Islet precursor cell (in vitro differentiated cells): ENCODE results near the gene MSRB2.
A peak's percentile ranks its signal among the peaks of the same experiment; 100 is the strongest.
"Not testable (repeated sequence)": the region's sequence is repeated elsewhere in the genome, so short reads cannot be mapped to it uniquely, and the experiment has no call there.

Source experiments
- DNase-seq: peaks from one replicate; pipeline ENCODE4 v3.0.0-alpha.2; 2018

Gene MSRB2

DNA sequence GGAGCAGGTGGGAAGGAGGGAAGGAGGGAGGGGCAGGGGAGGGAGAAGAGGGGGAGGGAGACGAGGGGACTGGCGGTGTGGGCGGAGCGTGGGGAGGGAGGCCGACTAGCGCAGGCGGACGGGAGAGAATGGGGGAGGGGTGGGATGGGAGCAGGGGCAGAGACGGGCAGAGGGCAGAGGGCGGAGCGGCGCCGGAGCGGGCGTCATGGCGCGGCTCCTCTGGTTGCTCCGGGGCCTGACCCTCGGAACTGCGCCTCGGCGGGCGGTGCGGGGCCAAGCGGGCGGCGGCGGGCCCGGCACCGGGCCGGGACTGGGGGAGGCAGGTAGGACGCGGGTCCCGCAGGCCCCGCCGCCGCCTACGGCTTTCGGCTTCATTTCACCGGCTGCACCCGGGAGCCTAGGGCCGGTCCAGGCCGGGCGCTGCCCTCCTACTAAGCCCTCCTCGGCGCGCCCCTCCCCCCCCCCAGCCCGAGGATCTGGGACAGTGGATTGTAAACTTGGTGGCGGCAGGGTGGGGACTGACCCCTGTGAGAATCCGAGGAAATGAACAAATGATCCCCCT is at the start of gene MSRB2:
MSRB2 (plus strand) TSS at position 176 of the 562 bp plus-strand sequence; CDS start at position 206, 30 bp downstream.
- peak; percentile 96 for DNase-seq

DNA sequence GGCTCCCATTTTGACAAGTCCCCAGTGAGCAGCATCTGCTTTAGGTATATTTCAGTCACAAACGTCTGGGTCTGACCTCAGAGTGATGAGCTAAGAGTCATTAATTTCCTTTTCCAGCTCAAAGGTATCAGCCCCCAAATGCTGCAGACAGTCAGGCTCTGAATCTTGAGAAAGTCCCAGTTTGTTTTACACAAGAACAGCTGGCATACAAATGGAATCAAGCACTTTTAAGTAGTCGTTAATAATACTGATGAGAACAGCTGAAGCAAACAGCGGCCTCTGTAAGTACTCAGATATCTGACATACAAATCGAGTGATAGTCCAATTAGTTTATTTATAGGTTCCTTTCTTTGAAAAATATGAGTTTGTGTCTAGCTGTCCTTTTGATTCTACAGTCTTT is 49.4 kb upstream of the MSRB2 start:
- no peak for DNase-seq

DNA sequence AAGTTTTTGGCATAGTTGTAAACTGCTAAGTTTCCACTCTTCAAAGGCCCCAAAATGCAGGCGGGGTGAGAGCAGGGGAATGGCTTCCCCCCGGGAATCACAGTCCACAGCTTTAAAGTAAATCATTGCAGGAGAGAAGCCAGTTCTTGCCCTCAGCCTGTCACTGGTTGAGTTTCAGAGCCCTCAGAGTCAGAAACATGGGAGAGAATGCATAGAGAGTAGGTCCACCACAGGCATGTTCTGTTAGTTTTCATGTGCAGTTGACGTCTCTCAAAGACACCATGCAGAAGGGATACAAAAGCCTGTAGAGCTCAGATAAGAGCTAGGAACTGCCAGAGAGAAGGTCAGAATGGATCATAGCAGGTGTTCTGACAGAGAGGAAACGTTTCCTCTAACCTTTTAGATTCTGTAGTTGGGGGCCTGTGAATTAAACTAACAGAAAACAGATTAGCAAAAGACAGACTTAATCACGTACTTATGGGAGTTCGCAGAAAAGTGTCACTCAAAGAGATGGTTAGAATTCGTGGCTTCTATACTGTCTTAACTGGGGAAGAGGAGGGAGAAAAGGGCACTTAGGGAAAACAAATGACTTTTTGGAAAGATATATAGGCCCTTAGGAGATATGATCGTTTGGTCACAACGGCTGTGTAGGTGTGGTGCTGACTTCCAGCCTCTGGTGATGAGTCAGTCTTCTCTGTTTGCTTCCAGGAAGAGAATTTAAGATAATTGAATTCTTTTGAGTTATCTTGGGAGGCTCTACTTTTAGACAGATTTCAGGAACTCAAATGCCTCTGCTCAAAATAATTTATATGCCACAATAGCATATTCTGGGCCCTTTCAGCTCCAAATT is 48.0 kb upstream of the MSRB2 start:
- DNase-seq, result no peak

DNA sequence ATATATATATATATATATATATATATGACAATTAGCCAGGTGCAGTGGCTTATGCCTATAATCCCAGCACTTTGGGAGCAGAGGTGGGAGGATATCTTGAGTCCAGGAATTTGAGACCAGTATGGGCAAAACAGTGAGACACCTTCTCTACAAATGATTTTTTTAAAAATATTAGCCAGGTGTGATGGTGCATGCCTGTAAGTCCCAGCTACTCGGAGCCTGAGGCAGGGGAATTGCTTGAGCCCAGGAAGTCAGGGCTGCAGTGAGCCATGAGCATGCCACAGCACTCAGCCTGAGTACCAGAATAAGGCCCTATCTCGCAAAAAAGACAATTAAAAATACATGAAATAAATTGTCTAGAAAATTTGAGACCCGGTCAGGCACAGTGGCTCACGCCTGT is 47.2 kb upstream of the MSRB2 start:
- DNase-seq, result no peak

DNA sequence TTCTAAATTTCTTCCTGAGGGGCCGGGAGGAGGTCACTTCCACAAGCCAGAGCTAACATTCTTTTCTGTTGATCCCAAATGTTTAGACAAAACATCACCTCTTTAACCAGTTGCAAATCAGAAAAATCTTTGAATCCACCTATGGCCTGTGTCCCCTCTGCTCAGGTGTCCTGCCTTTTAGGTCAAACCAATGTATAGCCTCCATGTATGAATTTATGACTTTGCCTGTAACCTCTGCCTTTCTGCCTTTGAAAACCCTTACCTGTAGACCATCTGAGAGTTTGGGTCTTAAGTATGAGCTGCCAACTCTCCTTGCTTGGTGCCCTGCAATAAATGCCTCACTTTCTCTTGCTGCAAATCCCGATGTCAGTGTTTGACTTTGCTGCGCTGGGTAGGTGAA is 44.1 kb upstream of the MSRB2 start:
- DNase-seq, result no peak

DNA sequence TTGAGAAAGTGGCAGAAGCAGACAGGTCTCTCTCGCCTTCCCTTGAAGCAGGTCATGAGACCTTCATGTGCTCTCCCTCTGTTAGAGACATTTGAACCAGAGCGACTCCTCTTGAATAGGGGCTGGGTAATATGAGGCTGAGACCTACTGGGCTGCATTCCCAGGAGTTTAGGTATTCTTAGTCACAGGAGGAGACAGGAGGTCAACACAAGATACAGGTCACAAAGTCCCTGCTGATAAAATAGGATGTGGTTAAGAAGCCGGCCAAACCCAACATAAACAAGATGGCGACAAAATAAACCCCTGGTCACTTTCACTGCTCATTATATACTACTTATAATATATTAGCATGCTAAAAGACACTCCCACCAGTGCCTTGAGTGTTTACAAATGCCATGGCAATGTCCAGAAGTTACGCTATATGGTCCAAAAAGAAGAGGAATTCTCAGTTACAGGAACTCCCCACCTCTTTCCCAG is 43.5 kb upstream of the MSRB2 start:
- DNase-seq, result peak; percentile 75

DNA sequence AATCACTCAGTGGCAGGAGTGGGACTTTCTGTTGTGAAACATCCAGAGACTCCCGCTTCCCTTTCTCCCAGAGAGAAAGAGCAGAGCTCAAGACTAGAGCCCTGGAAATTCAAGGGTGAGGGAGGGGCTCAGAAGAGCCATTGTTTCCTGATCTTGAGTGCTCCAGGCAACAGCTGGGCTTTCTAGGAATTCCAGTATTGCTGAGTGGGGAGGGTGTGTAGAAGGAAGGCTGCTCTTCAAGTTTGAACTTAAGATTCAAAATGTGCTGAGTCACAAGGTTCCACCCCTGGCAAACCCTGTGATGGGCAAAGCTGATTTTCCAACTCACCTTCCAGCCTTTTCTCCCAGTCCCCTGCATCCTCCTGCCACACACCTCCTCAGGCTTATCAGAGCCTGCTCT is 42.3 kb upstream of the MSRB2 start:
- DNase-seq, result peak; percentile 91

DNA sequence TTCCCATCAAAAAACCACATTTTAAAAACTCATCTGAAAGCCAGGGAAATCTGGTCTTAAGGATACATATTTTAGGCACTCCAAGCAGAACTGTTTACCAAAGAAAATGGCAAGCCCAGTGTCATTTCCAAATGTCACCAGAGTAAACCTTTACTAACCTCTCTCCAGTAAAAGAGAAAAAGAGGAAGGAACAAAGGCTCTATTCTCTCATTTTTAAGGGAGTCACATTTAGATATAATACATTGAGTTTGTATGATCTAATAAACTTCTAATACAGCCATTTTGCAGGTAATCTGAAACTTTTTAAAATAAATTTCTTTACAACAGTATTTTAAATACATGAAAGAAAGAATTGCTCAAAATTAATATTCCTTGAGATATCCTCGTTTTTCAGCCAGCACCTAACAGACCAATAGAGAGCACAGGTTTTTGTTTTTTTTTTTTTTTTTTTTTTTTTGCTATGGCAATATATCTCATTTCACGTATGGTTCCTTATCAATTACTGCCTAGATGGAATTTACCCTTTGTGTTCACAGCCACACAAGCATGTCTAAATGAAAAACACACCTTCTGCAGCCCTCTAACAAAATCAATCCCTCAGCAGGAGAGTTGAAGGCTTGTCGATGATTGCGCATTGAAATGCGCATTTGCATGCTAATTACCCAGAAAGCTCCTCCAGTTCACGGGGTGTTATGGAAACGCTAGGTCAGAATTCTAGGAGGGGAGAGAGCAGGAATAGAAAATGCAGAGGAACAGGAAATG is 39.8 kb upstream of the MSRB2 start:
- no peak for DNase-seq

DNA sequence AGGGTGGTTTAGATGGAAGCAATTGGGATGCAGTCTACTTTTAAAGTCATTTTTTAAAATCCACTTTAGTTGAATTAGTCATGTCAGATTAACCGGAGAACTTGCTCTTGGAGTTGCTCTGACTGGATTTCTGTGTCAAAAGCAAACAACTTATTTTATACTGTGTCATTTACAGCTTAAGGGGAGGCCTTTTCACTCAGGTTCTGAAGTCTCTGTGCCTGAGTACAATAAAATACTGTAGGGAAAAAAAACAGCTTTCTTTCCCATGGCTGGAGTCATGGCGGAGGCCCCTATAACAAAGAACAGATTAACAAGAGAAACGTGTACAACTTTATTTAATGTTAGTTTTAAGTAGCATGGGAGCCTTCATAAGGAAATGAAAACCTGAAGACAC is 39.2 kb upstream of the MSRB2 start:
- no peak for DNase-seq

DNA sequence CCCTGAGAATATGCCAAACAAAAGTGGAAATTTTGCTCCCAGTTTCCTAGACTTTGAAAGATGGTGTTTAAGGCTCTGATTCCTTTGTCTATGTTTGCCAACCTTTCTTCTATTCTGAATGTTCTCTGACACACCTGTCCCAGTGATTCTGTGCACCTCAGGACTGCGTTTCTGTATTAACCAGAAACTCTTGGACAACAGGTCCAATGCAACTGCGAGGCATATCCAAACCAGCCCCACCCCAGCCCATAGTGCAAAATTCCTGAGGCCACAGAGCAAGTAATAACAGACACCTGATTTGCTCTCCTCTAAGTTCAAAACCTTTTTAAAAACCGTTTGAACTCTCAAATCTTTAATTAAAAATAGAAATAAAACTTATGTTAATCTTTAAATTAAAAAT is 37.0 kb upstream of the MSRB2 start:
- DNase-seq, result no peak

DNA sequence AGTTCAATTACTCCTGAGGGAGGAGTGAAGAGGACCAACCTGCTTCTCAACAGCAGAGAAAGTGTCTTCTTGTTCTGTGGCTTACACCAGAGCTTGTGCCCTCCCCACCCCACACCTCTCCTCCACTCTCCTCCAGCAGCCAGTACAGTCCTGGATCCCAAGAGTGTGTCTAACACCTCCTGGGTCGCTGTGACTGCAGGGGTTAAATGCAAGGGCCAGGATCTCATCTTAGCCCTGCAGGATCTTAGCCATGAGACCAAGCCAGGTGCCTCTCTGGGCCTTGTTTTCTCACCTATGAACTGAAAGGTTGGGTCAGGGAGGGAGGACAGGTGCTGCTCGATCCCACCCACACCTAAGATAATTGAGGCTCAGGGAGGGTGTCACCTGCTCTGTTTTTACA is 34.5 kb upstream of the MSRB2 start:
- no peak for DNase-seq

DNA sequence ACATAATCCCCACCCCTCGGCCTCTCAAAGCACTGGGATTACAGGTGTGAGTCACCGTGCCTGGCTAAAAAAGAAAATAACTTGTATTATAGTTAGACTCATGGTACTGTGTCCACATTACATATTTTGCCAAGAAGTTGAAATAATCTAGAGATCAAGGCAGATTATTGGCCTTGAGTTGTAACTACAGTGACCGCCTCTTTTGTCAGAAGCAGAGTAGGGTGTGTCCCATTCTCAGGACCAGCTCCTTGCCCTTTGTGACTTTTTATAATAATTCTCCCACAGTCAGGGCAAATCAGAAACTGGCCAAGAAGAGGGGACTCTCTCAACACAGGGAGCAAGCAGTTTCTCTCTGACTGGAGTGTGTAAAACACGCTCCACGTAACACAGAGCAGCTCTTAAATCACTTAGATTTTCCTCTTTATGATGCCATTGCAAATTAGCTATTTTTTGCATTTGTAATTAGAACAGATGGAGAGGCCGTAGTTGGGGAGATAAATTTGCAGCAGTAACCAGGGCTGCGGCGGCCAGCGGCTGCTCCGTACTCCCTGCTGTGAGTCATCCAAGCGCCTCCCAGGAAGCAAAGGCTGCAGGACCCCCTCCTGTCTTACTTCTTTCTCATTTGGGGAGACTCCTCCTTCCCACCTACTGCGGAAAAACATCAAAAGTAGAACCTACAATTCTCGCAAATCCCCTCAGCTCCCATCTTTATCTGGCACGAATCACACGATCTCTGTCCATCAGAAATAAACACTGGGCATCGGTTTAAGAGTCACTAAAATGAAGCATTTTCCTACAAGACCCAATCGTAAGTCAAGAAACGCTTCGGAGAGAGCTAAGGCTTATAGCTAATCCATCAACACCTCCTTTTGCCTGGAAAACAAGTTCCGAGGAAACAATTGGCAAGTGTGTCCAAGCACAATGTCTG is 32.1 kb upstream of the MSRB2 start:
- DNase-seq, result no peak

DNA sequence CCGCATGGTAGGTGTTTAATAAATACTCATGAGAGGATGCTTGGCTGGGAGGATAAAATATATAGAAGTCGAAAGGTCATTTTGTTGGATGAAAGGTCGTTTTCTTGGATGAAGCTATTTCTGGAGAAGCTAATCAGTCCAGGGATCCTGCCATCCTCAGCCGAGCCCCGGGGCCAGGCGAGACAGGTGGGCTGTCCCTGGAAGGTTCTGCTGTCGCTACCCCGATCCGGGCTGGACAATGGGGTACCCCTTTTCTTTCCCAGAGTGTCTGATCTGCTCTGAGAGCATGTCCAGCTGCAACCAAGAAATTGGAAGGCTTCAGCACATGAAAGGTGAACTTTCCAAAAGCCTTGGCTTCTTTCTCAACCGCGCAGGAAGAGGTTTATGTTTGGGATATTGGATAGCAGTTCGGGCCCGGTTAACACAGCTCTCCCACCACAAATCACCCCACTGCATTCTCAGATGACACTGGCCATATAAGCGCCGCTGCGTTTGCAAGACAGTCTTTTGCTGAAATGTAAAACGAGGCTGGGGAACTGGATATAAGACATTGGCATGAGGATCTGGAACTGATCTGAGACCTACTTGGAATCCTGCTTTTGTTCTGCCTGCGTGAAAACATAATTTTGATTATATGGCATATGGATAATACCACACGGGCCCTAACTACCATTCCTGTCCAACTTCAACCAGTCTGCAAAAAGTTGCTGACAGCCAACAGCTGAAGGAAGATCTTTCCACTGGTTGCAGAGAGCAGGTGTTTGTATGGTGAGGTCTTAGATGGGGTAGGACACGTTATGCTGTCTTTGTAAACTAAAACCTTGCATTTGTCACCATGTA is 31.2 kb upstream of the MSRB2 start:
- no peak for DNase-seq

DNA sequence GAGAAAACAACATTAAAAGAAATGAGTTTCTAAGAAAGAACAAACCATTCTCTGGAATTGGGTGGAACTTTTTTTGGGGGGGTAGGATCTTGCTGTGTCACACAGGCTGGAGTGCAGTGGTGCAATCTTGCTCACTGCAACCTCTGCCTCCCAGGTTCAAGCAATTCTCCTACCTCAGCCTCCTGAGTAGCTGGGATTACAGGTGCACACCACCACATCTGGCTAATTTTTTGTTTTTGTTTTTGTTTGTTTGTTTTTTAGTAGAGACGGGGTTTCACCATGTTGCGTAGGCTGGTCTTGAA is 30.6 kb upstream of the MSRB2 start:
- DNase-seq, result not testable (repeated sequence)

DNA sequence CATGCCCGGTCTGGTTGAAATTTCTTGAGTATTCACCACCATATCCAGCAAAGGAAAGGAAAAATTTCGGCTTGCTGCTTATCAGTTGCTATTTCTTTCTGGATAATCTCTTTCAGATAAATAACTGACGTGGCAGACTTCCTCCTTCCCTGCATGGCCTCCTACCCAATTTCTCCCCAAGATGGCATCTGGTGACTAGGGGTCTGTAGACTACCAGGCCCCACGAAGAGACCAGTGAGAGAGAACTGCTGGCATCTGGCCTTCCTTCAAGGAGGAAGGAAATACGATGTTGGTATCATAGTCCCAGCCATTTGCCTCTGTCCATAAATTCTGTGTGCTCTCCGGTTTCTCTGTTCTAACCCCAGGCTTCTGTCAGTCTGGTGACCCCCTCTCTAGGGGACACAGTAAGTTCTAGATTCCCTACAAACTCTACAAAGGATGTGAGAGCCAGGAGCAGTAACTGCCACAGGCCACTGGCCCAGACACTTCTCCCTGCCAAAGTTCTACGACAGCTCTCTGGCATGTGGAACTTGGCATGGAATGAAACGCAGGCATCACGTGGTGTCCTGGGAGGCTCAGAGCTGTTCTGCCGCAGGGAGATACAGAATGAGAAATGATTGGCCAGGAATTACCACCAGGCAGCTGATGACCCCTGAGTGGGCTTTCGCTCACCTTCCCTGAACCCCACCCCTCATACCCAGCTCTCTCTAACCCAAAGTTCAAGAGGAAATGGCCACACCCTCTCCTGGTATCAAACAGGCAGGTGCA is 30.0 kb upstream of the MSRB2 start:
- DNase-seq, result no peak

DNA sequence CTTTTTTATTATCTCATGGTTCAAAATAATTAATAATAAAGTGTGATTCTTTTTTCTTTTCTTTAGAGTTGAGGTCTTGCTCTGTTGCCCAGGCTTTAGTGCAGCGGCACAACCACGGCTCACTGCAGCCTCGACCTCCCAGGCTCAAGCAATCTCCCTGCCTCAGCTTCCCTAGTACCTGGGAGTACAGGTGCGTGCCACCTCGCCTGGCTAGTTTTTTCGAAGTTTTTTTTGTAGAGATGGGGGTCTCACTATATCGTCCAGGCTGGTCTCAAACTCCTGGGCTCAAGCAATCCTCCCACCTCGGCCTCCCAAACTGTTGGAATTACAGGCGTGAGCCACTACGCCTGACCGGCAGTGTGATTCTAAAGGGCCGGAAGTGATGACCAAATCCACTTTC is 28.0 kb upstream of the MSRB2 start:
- no peak for DNase-seq

DNA sequence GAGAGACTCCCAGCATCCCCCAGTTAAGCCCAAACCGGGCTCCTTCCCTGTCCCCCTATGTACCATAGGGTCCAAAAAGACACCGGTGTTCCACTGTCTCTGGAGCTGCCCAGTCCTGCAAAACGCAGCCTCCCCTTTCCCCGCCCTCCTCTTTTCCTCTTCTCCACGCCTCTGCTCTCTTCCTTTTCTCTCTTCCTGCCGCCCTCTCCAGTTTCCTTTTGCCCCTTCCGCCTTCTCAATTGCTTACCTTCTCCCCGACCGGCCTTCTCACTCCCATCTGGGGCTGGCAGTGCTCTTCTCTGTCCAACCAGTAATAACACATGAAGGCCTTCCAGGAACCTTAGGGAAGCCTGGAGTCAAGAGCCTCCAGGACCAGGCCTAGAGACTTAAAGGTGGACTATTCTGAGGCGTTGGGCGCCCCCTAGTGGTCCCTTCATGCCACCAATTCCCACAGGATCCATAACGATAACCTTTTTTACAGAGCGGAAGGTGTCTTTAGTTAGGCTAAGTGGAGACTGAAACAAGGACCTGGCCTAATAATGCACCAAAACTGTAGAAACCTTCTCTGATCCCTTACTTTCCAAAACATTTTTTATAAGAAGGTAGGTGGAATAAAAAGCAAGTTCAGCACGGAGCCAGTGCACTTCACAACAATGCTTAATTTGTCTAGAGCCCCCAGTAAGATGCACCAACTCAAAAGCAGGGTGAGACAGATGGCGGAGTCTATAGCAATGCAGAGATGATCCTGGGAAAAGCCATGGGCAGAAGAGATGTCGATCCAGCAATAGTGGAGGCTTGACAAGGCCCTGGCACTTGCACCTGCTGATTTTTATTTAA is 27.2 kb upstream of the MSRB2 start:
- DNase-seq, result peak; percentile 80

DNA sequence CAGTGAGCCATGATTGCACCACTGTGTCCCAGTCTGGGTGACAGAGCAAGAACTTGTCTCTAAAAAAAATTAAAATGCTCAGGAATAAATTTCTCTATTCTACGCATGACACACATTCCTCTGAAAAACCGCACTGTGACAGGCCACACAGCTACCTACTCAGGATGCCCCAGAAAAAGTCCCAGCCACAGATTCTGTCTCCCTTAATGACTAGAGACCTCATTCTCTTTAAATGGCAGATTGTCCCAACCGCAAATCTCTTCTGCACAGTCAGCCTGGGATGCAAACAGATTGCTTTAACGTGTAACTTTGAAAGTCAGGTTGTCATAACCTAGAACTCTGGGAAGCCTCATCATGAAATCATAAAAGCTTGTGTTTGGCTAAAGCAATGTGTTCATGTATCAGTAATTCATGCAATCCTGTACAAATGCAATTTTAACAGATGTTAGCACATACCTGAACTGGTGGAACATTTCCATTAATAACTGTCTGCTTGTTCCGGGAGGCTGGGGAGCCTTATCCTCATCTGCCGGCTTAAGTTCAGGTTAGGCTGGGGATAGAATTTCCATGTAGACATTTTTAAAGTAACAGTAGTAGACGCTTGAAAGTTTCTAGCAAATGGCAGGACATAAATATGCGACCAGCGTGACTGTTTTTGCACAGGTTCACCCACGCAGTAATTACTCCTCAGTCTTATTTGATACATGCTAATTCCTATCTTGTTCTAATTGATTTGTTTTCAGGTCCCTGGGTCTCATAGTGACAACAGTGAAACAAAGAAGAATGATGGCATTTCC is 26.2 kb upstream of the MSRB2 start:
- no peak for DNase-seq
